Measurements from ENCODE around the gene SEC24D.

Gene SEC24D

GRCh38 chr4:118843237-118843636 is 7.3 kb upstream of the SEC24D start:
- DNase-seq (ENCODE audit: low spot score), result no peak
- no peak for TF ChIP-seq CTCF (IDR thresholded peaks at IDR 0.05)

GRCh38 chr4:118842055-118842454 is 6.1 kb upstream of the SEC24D start:
- DNase-seq (ENCODE audit: low spot score), result no peak
- Histone ChIP-seq H3K27ac (no peak overlapping the region), H3K4me3 (no peak overlapping the region)
- no peak for TF ChIP-seq CTCF (IDR thresholded peaks at IDR 0.05)

More at GRCh38 chr4:118843237-118843636, 7.3 kb upstream of the SEC24D start:
- Histone ChIP-seq H3K4me3 (no peak overlapping the region), H3K27ac (no peak overlapping the region)

GRCh38 chr4:118839221-118839927 is 3.4 kb upstream of the SEC24D start:
- no peak overlapping the region for H3K27ac ChIP-seq
- no peak overlapping the region for H3K4me3 ChIP-seq
- TF ChIP-seq CTCF (IDR thresholded peaks at IDR 0.05), result no peak
- DNase-seq (ENCODE audit: low spot score), result no peak

GRCh38 chr4:118837121-118837507 is 1.2 kb upstream of the SEC24D start:
- DNase-seq (ENCODE audit: low spot score), result no peak
- TF ChIP-seq CTCF (IDR thresholded peaks at IDR 0.05), result no peak
- Histone ChIP-seq H3K27ac (peak overlapping the region in 1 of 2 donors; percentile 45), H3K4me3 (no peak overlapping the region)

- DNase-seq (ENCODE audit: low spot score), result no peak
- peak overlapping the region; percentile 45 to 93 for H3K27ac ChIP-seq
- peak overlapping the region; percentile 95 for H3K4me3 ChIP-seq
- TF ChIP-seq CTCF (IDR thresholded peaks at IDR 0.05), result no peak
Measured at GRCh38 chr4:118836301-118837120, 585 bp upstream of the SEC24D start.

GRCh38 chr4:118834960-118835569 is 861 bp downstream of the SEC24D start:
- no peak for TF ChIP-seq CTCF (IDR thresholded peaks at IDR 0.05)
- peak overlapping the region; percentile 93 to 96 for H3K27ac ChIP-seq
- peak overlapping the region; percentile 95 for H3K4me3 ChIP-seq
- peak; percentile 81 for DNase-seq (ENCODE audit: low spot score)
